H54 (cell line): ENCODE measurements around the gene ZNF682.
A peak's percentile ranks its signal among the peaks of the same experiment; 100 is the strongest.
"Not testable (repeated sequence)": the region's sequence is repeated elsewhere in the genome, so short reads cannot be mapped to it uniquely, and the experiment has no call there.

Experiments
- DNase-seq: peaks from one replicate; pipeline ENCODE4 v3.0.0; 2011; ENCODE audit warnings: low spot score, mixed read lengths; ENCODE audit not compliant: insufficient read length
- FAIRE-seq: peaks from 3 replicates; lab custom pipeline; 2011; peaks lifted over from hg19 to GRCh38; lab: Jason Lieb, UNC
- POLR2A ChIP-seq: IDR thresholded peaks from 2 replicates; pipeline ENCODE4 v1.6.1; 2011; ENCODE audit warnings: low read depth, mild to moderate bottlenecking, low read length

Gene ZNF682

GRCh38 chr19:20051841-20052768 is 12.8 kb upstream of the ZNF682 start:
- DNase-seq (peak; percentile 26), FAIRE-seq (no peak)
- TF ChIP-seq POLR2A: 0 out of 2 replicates have a peak, but pooled peaks have one; percentile 7

DNA sequence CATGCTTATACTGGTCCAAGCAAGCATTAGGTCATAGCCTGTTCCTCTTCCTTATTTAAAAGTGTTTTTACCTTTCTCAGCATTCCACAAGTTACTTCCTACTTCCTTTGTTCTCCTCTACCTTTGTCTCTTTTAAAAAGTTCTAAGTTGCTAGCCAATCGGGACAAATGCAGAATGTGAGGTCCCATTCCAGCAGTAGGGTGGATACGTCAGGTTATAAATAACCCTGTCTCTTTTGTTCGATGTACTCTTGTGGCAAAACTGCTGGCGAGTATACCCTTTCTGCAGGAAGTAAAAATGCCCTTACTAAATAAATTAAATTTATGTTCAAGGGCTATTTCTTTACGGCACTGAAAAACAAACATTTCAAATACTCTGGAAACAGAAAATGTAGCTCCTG is 6.4 kb upstream of the ZNF682 start:
- DNase-seq, FAIRE-seq: not testable (repeated sequence)

DNA sequence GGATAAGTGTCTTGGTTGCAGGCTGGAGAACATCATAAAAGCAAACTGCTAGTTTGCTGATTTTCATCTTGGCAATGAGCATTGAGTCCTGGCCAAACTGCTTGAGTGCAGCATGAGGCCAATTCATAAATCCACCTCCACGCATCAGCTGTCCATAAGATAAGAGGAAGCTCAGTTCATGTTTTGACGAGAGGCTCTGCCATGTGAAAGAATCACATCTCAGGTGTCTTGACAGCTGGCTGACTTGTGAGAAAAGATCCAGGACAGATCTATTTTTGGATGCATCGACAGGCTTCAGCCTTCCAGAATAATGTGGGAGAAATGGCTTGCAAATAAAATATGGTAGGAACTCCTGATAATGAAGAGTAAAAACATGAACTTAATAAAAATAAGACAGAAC is 5.4 kb upstream of the ZNF682 start:
- FAIRE-seq (no peak), DNase-seq (no peak)
- no peak for TF ChIP-seq POLR2A

GRCh38 chr19:20038358-20039202 is 725 bp downstream of the ZNF682 start:
- FAIRE-seq (no peak), DNase-seq (no peak)

GRCh38 chr19:20035935-20036334 is 3.4 kb downstream of the ZNF682 start:
- no peak for TF ChIP-seq POLR2A
- FAIRE-seq (no peak), DNase-seq (no peak)

More at GRCh38 chr19:20038358-20039202, 725 bp downstream of the ZNF682 start:
- TF ChIP-seq POLR2A: no peak

GRCh38 chr19:20028611-20029010 is 10.7 kb downstream of the ZNF682 start:
- FAIRE-seq (no peak), DNase-seq (no peak)
- no peak for TF ChIP-seq POLR2A

- DNase-seq: no peak
- TF ChIP-seq POLR2A: no peak
- FAIRE-seq: no peak
Measured at GRCh38 chr19:20005741-20006140, 33.6 kb downstream of the ZNF682 start.

DNA sequence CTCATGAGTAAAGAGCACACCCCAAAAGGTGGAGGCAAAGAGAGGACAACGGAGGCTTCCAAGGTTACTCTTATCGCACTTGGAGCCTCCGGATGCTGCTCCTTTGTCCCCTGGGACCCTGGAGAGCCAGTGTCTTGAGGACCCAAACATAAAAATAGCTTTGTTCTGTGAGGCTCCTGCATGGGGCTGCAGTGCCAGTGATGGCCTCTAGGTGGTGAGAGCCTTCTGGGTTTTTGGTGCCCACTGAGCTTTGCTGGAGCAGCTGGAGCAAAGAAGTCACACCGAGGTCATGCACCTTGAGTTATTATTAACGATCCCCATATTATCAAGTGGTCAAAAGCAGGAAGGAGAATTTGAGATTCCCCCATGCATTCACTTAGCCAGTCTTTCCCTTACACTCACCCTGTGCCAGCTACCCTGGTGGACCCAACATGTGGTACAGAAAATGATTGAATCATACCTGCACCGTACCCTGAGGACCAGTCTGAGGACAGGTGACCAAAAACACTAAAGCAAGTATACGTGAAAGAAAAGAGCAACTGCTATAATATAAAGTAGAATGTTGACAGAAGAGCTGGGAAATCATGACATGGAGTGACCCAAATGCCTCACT is 41.5 kb downstream of the ZNF682 start:
- FAIRE-seq: no peak
- peak; percentile 11 for DNase-seq
- TF ChIP-seq POLR2A: no peak

DNA sequence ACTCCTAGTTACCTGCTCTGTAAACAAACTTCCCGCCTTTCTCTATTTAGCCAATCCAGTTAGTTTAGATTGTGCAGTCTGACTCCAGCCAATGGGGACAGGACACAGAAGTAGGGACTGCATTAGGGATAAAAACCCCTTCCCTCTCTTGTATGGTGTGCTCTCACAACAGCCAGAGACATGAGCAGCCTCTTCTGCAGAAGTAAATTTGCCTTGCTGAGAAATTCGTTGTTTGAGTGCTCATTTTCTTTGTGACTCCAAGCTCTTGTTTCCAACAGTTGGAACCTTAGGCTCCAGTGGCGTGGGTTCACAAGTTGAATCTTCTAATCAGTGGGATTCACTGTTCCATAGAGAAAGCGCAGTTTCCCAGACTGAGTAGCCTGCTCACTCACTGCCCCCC is 72.4 kb downstream of the ZNF682 start:
- no peak for TF ChIP-seq POLR2A
- DNase-seq: no peak
- FAIRE-seq: no peak

- not testable (repeated sequence) for DNase-seq, FAIRE-seq
Measured at GRCh38 chr19:19966126-19966525, 73.2 kb downstream of the ZNF682 start.

DNA sequence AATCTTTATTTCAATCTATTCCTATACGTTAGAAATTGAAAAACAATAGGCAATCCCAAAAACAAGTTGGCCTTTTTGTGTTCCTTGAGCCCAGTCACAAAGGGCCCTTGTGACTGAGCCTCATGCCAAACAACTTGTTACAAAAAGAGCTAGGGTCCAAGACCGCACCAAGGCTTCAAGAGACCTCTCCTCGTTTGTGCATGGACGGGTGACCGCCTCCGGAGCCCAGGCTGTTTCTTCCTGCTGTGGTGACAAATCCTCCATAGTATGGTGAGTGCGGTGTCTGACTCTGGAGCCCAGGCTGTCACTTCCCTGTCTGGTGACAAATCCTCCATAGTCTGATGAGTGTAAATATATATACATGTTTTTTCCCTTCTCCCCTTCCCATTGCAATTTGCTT is 74.9 kb downstream of the ZNF682 start:
- TF ChIP-seq POLR2A: no peak
- DNase-seq (no peak), FAIRE-seq (no peak)

GRCh38 chr19:19959151-19959799 is 80.0 kb downstream of the ZNF682 start:
- not testable (repeated sequence) for DNase-seq, FAIRE-seq

- FAIRE-seq, DNase-seq: not testable (repeated sequence)
Measured at GRCh38 chr19:19957766-19958165, 81.5 kb downstream of the ZNF682 start.
